Astrocyte of the cerebellum (primary cell): ENCODE data around the gene RHCE.

ENCODE experiments used
- DNase-seq: peaks from one replicate; pipeline ENCODE4 v3.0.0-alpha.2; 2011; ENCODE audit warnings: low read depth
- H3K4me3 ChIP-seq: 2 replicates; pipeline ENCODE4 v1.5.1; 2011; ENCODE audit warnings: mild to moderate bottlenecking, low read depth, low read length, moderate library complexity
- CTCF ChIP-seq: IDR thresholded peaks from 2 replicates; pipeline ENCODE4 v1.5.1; 2012; ENCODE audit warnings: low read length, low read depth, moderate library complexity, mild to moderate bottlenecking; ENCODE audit errors: missing control alignments
- in situ Hi-C: cut with HindIII; loops from 2 replicates; pipeline ENCODE4 v1.10.0; 2017; ENCODE audit warnings: low sequenced_read_pairs

RHCE gene

DNA sequence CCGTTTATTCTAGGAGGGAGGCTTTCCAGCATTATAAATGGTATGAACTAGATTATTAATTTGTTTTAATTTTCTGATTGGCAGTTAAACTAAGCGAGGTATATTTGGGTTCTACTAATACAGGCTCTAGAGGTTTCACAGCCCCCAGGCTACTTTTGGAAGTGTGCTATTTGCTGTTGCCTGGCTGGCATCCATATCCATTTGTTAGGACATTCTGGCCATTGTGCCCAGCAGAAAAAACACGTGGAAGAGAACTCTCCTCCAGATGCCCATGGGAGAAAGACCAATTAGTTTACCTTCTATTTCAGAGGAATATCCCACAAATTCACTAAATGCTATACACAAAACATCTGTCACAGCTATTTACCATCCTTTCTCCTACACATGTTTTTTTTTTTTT, 39.4 kb upstream of the RHCE start:
- H3K4me3 ChIP-seq, result no peak overlapping the region
- no peak for DNase-seq
- in situ Hi-C loops, result no loop called here
- TF ChIP-seq CTCF, result no peak

DNA sequence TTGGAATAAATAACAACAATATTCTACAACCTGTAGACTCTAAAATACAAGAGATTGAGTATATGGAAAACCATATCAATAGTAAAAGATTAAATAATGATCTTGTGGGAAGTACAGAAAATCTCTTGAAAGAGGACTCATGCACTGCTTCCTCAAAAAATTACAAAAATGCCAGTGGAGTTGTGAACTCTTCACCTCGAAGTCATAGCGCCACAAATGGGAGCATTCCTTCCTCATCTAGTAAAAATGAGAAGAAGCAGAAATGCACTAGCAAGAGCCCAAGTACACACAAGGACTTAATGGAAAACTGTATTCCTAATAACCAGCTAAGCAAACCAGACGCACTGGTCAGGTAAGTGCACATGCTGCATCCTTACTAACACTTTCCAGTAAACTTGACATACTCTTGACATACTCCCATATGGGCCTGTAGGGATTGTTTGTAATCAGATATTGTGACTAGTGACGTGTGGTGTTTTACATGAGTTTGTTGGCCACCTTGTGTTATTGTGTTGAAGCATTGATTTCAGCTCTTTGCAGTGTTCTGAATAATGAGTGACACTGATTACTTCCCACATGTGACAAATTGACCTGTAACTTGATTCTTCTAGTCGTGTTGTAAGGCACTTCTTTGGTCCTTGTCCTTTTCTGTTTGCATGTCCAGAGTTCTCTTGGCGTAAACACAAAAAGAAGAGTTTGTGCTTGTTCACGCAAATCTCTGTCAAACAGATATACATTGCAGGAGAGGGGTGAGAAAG, 38.1 kb upstream of the RHCE start:
- no peak overlapping the region for H3K4me3 ChIP-seq
- TF ChIP-seq CTCF, result no peak
- DNase-seq, result no peak
- in situ Hi-C loops, result no loop called here

GRCh38 chr1:25456502-25456901, 35.9 kb upstream of the RHCE start:
- TF ChIP-seq CTCF, result no peak
- in situ Hi-C loops, result no loop called here
- H3K4me3 ChIP-seq, result no peak overlapping the region
- DNase-seq, result no peak

DNA sequence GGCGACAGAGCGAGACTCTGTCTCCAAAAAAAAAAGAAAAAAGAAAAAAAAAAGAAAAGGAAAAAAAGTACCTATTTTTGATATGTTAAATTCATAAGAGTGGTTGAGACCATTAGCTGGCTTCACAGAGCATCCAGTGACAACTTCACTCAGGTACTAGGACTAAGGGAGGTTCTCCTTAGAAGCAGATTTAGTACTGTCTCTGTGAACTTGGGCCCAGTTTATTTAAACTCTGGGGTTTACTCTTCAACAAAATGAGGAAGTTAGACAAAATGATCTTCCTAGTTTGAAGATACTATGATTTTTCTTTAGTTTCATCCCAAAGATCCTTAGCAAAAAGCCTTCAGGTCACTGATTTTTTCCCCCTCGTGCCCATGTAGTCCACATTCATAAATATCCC, 31.3 kb upstream of the RHCE start:
- no peak for DNase-seq
- H3K4me3 ChIP-seq, result no peak overlapping the region
- TF ChIP-seq CTCF, result no peak
- in situ Hi-C loops, result no loop called here

- no peak for TF ChIP-seq CTCF
- in situ Hi-C loops, result no loop called here
- no peak for DNase-seq
- no peak overlapping the region for H3K4me3 ChIP-seq
Observed at GRCh38 chr1:25450891-25451290, 30.3 kb upstream of the RHCE start.

GRCh38 chr1:25447547-25447946, 26.9 kb upstream of the RHCE start:
- no peak for TF ChIP-seq CTCF
- no peak overlapping the region for H3K4me3 ChIP-seq
- in situ Hi-C loops, result no loop called here
- DNase-seq, result no peak
